ENCODE results near the gene ARHGAP24. TPM values are rescaled to one million over a fixed set of nuclear protein-coding genes. Genes with fewer than 3 reads are reported as not detected.

ARHGAP24 gene
- total RNA-seq, 1 experiment from 2014 or later = 1.2 TPM

DNA sequence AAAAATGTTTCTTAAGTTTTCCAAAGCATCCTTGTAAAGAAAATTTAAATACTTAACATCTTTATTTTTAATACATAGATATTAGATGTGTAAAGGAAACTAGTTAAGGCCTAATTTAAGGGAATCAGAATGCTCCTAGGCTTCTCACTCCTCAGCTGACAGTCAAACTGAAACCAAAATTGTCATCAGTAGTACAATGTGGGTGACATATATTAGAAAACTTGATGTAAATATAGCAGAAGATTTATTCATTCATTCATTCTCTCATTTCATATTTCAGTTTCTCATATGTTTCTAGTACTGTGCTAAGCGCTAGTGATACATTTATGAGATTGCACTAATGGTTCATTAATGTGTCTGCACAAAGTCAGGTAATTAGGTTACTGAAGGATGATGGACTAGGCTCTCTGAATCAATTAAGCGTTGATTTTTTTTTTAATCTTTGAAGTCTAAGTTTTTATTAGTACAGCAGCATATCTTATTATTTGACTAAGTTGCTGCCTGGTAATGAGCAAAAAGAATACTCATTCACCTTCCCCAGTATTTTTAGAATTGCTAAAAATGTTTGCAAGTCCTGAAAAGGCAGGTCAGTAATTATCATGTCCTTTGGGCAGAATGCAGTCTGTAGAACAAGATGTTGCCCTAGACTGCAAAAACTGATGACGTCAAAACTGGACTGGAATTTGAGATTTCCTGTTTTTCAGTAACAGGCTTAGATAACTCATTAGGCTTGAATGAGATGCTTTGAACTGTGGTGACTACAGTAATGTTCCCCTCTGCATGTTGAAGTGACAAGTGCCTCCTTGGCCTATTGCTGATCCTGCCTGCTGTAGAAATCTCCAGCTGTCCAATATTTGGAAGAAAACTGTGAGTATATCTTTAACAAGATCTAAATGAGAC, 128.7 kb downstream of the ARHGAP24 start:
- no peak overlapping the region for H3K4me3 ChIP-seq (ENCODE audit: insufficient read depth, low read depth, low read length)
- H3K36me3 ChIP-seq (replicated peaks; ENCODE audit: control insufficient read depth, insufficient read depth, low read length) = no peaks in the 10 kb centered on the region
- DNase-seq = no peak
- H3K27me3 ChIP-seq (ENCODE audit: control insufficient read depth, insufficient read depth, low read length) = no peaks in the 10 kb centered on the region

- no peak for DNase-seq
- Histone ChIP-seq H3K27me3 (ENCODE audit: control insufficient read depth, insufficient read depth, low read length) (no peaks in the 10 kb centered on the region), H3K36me3 (replicated peaks; ENCODE audit: control insufficient read depth, insufficient read depth, low read length) (no peaks in the 10 kb centered on the region), H3K4me3 (ENCODE audit: insufficient read depth, low read depth, low read length) (no peak overlapping the region)
Observed at GRCh38 chr4:85606505-85606904, 131.6 kb downstream of the ARHGAP24 start.

DNA sequence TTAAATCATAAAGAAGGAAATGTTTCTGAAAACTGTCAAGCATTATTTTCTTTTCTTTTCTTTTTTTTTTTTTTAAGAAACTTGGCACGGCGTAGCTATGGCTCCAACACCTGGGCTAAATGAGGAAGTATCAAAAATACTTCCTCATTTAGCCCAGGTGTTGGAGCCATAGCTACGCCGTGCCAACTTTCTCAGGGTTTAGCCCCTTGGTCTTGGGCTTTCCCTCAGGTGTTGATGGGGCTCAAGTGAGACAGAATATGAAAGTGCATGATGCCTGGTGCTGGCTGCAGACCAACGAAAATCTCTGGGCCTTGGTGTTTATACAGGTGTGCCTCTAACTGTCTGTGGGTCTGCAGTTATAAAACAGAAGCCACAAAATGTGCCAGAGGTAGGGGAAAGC, 132.7 kb downstream of the ARHGAP24 start:
- no peak overlapping the region for H3K4me3 ChIP-seq (ENCODE audit: insufficient read depth, low read depth, low read length)
- H3K27me3 ChIP-seq (ENCODE audit: control insufficient read depth, insufficient read depth, low read length) = no peaks in the 10 kb centered on the region
- no peak for DNase-seq
- no peaks in the 10 kb centered on the region for H3K36me3 ChIP-seq (replicated peaks; ENCODE audit: control insufficient read depth, insufficient read depth, low read length)

DNA sequence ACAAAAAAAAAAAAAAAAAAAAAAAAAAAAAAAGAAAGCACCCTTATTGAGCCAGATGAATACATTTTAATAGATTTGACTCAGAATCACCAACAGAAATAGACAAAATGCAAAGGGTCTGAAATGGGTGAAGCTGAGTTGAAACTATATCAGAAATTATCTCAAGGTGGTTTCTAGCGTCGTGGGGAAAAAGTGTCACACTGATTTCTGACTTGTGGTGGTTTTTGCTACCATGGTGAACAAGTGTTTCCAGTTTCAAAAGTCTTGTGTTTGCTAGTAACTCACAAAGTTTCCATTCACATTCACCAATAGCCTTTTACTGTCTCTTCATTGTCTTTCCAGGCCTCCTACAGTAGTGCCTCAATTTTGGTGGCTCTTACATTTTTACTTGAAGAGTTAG, 135.5 kb downstream of the ARHGAP24 start:
- no peak for DNase-seq

GRCh38 chr4:85611661-85612060, 136.7 kb downstream of the ARHGAP24 start:
- no peaks in the 10 kb centered on the region for H3K36me3 ChIP-seq (replicated peaks; ENCODE audit: control insufficient read depth, insufficient read depth, low read length)
- H3K4me3 ChIP-seq (ENCODE audit: insufficient read depth, low read depth, low read length) = no peak overlapping the region
- H3K27me3 ChIP-seq (ENCODE audit: control insufficient read depth, insufficient read depth, low read length) = no peaks in the 10 kb centered on the region
- DNase-seq = no peak

More for the DNA sequence above, 135.5 kb downstream of the ARHGAP24 start:
- Histone ChIP-seq H3K4me3 (ENCODE audit: insufficient read depth, low read depth, low read length) (no peak overlapping the region), H3K36me3 (replicated peaks; ENCODE audit: control insufficient read depth, insufficient read depth, low read length) (no peaks in the 10 kb centered on the region), H3K27me3 (ENCODE audit: control insufficient read depth, insufficient read depth, low read length) (no peaks in the 10 kb centered on the region)

DNA sequence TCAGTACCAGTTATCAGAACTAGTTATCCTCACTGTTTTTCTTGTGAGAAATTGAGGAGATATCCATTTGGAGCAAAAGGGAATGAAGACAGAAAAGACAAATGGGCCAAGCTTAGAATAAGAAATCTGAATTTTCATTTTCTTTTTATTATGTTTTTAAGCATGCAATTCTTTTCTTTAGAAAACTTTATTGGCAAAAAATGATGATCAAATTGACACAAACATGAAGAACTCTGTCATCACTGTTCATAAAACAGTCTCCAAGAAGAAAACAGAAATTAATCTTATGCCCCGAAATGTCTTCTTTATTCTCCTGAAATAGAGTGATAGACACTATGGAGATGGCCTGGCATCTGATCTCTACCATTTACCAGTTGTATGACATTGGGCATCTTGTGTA, 139.0 kb downstream of the ARHGAP24 start:
- H3K27me3 ChIP-seq (ENCODE audit: control insufficient read depth, insufficient read depth, low read length) = no peaks in the 10 kb centered on the region
- no peak overlapping the region for H3K4me3 ChIP-seq (ENCODE audit: insufficient read depth, low read depth, low read length)
- DNase-seq = no peak
- no peaks in the 10 kb centered on the region for H3K36me3 ChIP-seq (replicated peaks; ENCODE audit: control insufficient read depth, insufficient read depth, low read length)

DNA sequence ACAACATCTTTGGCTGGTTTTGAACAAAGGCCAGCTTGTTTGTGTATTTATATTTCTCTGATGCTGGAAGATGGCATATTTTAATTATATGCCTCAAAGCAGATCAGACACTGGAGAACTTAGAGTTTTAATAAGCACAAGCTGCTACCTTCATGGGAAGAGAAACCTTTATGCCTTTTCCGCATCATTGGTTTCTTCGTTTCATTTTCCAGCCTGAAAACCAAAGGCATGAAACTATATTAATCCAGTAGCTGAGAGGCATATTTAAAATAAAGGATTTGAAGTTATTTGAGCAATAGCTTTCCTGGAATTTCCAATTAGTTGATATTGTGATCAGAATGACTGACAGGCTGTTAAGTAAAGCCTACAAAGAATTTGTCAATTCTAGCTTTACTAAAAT, 141.0 kb downstream of the ARHGAP24 start:
- no peak for DNase-seq
- H3K4me3 ChIP-seq (ENCODE audit: insufficient read depth, low read depth, low read length) = no peak overlapping the region
- H3K36me3 ChIP-seq (replicated peaks; ENCODE audit: control insufficient read depth, insufficient read depth, low read length) = no peaks in the 10 kb centered on the region
- H3K27me3 ChIP-seq (ENCODE audit: control insufficient read depth, insufficient read depth, low read length) = no peaks in the 10 kb centered on the region

- DNase-seq = no peak
- Histone ChIP-seq H3K27me3 (ENCODE audit: control insufficient read depth, insufficient read depth, low read length) (no peaks in the 10 kb centered on the region), H3K4me3 (ENCODE audit: insufficient read depth, low read depth, low read length) (no peak overlapping the region), H3K36me3 (replicated peaks; ENCODE audit: control insufficient read depth, insufficient read depth, low read length) (no peaks in the 10 kb centered on the region)
Observed at GRCh38 chr4:85617202-85617601, 142.3 kb downstream of the ARHGAP24 start.

- Histone ChIP-seq H3K4me3 (ENCODE audit: insufficient read depth, low read depth, low read length) (no peak overlapping the region), H3K36me3 (replicated peaks; ENCODE audit: control insufficient read depth, insufficient read depth, low read length) (no peaks in the 10 kb centered on the region), H3K27me3 (ENCODE audit: control insufficient read depth, insufficient read depth, low read length) (no peaks in the 10 kb centered on the region)
- no peak for DNase-seq
Observed at GRCh38 chr4:85632981-85633380, 158.0 kb downstream of the ARHGAP24 start.

DNA sequence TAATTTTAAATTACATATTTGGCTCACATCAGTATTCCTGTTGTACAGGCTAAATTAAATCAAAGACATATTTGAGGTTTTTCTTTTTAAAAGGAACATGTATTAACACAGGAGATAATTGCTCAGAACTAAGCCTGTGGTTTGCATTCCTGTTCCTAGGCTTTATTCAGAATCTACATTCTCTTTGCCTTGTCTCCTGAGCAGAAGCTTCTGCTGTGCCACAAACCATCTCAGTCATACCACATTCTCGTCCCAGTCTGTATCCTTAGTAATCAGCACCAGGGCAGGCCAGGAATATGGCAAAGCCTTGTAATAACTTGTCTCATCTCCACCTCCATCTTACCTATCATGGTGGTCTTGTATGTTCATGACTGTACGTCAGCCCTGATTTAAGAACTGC, 162.8 kb downstream of the ARHGAP24 start:
- no peaks in the 10 kb centered on the region for H3K36me3 ChIP-seq (replicated peaks; ENCODE audit: control insufficient read depth, insufficient read depth, low read length)
- H3K27me3 ChIP-seq (ENCODE audit: control insufficient read depth, insufficient read depth, low read length) = no peaks in the 10 kb centered on the region
- no peak for DNase-seq
- H3K4me3 ChIP-seq (ENCODE audit: insufficient read depth, low read depth, low read length) = no peak overlapping the region

- no peak overlapping the region for H3K4me3 ChIP-seq (ENCODE audit: insufficient read depth, low read depth, low read length)
- no peaks in the 10 kb centered on the region for H3K36me3 ChIP-seq (replicated peaks; ENCODE audit: control insufficient read depth, insufficient read depth, low read length)
- DNase-seq = no peak
- no peaks in the 10 kb centered on the region for H3K27me3 ChIP-seq (ENCODE audit: control insufficient read depth, insufficient read depth, low read length)
Observed at GRCh38 chr4:85639946-85640345, 165.0 kb downstream of the ARHGAP24 start.

GRCh38 chr4:85642356-85643100, 167.6 kb downstream of the ARHGAP24 start:
- no peak overlapping the region for H3K4me3 ChIP-seq (ENCODE audit: insufficient read depth, low read depth, low read length)
- no peak for DNase-seq
- no peaks in the 10 kb centered on the region for H3K36me3 ChIP-seq (replicated peaks; ENCODE audit: control insufficient read depth, insufficient read depth, low read length)
- H3K27me3 ChIP-seq (ENCODE audit: control insufficient read depth, insufficient read depth, low read length) = no peaks in the 10 kb centered on the region

DNA sequence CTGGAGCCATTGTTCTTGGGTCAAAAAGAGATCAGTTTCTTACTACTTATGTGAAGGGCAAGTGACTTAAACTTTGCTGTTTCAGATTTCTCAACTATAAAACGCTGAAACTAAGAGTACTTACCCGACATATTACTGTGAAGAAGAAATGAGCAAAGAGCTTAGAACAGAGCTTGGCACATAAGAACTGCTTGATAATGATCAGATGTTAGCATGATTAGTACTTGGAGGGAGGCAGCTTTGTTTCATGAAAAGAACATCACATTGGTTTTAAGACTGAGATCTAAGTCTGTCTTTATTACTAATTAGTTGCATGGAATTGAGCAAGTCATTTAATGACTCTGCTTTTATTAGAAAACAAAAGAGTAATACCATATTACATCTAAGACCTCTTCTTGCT, 169.1 kb downstream of the ARHGAP24 start:
- no peak for DNase-seq
- Histone ChIP-seq H3K4me3 (ENCODE audit: insufficient read depth, low read depth, low read length) (no peak overlapping the region), H3K27me3 (ENCODE audit: control insufficient read depth, insufficient read depth, low read length) (no peaks in the 10 kb centered on the region), H3K36me3 (replicated peaks; ENCODE audit: control insufficient read depth, insufficient read depth, low read length) (no peaks in the 10 kb centered on the region)

GRCh38 chr4:85650908-85651307, 176.0 kb downstream of the ARHGAP24 start:
- no peak for DNase-seq
- Histone ChIP-seq H3K4me3 (ENCODE audit: insufficient read depth, low read depth, low read length) (no peak overlapping the region), H3K36me3 (replicated peaks; ENCODE audit: control insufficient read depth, insufficient read depth, low read length) (no peaks in the 10 kb centered on the region), H3K27me3 (ENCODE audit: control insufficient read depth, insufficient read depth, low read length) (no peaks in the 10 kb centered on the region)

Data from H7 (cell line).